Measurements from ENCODE around the gene GANAB. TPM values are rescaled to one million over a fixed set of nuclear protein-coding genes. Genes with fewer than 3 reads are reported as not detected.

The GANAB gene
- total and polyA plus RNA-seq, 2 of the 13 experiments (the other 11 are each of a cell fraction or from before 2014, with no cell fraction given) = 99.5 to 234 TPM

DNA sequence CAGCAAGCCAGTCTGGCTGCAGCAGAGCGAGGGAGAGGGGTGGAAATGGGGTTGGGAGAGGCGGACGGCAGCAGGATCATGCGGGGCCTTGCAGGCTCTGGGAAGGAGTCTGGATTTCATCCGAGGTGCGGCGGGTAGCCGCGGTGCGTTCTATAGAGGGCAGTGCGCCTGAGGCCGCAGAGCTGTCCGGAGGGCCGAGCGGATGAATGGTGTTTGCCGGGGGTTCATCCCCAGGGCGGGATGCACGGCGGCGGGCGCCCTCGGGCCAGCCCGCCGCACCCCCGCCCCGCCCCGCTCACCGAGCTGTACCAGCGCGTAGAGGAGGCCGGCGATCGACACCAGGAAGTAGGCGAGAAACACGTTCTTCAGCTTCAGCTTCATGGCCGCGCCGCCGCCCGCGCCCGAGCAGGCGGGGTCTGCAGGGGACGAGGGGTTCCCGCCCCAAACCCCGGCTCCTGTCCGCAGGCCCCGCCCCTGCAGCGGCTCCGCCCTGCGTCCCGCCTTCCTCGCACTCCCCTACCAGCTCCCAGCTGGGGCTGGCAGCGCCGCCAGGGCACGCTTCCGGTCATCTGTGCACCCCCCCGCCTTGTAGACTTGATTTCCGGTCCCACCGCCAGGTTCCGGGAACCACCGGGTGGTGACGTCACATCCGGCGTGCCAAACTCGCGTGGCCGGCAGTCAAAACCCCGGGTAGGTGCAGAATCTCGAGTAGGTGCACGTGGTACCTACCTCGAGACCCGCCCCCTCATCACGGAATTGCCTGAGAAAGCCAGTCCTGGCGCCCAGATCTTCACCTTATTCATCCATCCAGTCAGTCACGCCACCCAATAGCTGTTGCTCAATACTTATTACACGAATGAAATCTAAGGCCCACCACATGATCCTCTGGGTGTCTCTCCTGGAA lies 24.6 kb downstream of the GANAB start, which contains the start of gene B3GAT3 (continued):
- TF ChIP-seq, protein P1, sequence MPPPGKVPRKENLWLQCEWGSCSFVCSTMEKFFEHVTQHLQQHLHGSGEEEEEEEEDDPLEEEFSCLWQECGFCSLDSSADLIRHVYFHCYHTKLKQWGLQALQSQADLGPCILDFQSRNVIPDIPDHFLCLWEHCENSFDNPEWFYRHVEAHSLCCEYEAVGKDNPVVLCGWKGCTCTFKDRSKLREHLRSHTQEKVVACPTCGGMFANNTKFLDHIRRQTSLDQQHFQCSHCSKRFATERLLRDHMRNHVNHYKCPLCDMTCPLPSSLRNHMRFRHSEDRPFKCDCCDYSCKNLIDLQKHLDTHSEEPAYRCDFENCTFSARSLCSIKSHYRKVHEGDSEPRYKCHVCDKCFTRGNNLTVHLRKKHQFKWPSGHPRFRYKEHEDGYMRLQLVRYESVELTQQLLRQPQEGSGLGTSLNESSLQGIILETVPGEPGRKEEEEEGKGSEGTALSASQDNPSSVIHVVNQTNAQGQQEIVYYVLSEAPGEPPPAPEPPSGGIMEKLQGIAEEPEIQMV (CRISPR knock-in tag; IDR thresholded peaks at IDR 0.05; ENCODE audit: low read depth) = no peak
- TF ChIP-seq NPAS2 (CRISPR knock-in tag; IDR thresholded peaks at IDR 0.05; ENCODE audit: borderline replicate concordance) (no peak), HMGA1 (CRISPR knock-in tag; conservative IDR thresholded peaks at IDR 0.05) (no peak), PHF20 (CRISPR knock-in tag; IDR thresholded peaks at IDR 0.05) (peak; percentile 92), RCOR2 (CRISPR knock-in tag; IDR thresholded peaks at IDR 0.05) (peak; percentile 60; the same call in 1 of the 2 replicates), RXRB (CRISPR knock-in tag; IDR thresholded peaks at IDR 0.05; ENCODE audit: borderline replicate concordance) (peak; percentile 57; the same call in 1 of the 2 replicates), ZNF567 (CRISPR knock-in tag; IDR thresholded peaks at IDR 0.05; ENCODE audit: borderline replicate concordance) (no peak), NFKB2 (CRISPR knock-in tag; IDR thresholded peaks at IDR 0.05; ENCODE audit: borderline replicate concordance) (peak; percentile 84; the same call in 1 of the 2 replicates), MAZ (IDR thresholded peaks at IDR 0.05; ENCODE audit: borderline replicate concordance, low read depth, low read length) (peak; percentile 88; the same call in 1 of the 2 replicates), MAZ (CRISPR knock-in tag; IDR thresholded peaks at IDR 0.05; ENCODE audit: low read depth) (peak; percentile 92), IRF2 (CRISPR knock-in tag; IDR thresholded peaks at IDR 0.05) (peak; percentile 85; the same call in 1 of the 2 replicates), THYN1 (CRISPR knock-in tag; IDR thresholded peaks at IDR 0.05; ENCODE audit: borderline replicate concordance, low read depth) (no peak), ZNF256 (CRISPR knock-in tag; conservative IDR thresholded peaks at IDR 0.05) (peak; percentile 79; the same call in 1 of the 2 replicates), PRPF4 (IDR thresholded peaks at IDR 0.05; ENCODE audit: low read depth, low read length, poor library complexity, severe bottlenecking) (no peak), BCL6 (CRISPR knock-in tag; IDR thresholded peaks at IDR 0.05) (peak; percentile 36; the same call in 1 of the 2 replicates), ZKSCAN8 (CRISPR knock-in tag; IDR thresholded peaks at IDR 0.05; ENCODE audit: borderline replicate concordance) (no peak; the same call in 1 of the 2 replicates)
- TF ChIP-seq, protein P2, sequence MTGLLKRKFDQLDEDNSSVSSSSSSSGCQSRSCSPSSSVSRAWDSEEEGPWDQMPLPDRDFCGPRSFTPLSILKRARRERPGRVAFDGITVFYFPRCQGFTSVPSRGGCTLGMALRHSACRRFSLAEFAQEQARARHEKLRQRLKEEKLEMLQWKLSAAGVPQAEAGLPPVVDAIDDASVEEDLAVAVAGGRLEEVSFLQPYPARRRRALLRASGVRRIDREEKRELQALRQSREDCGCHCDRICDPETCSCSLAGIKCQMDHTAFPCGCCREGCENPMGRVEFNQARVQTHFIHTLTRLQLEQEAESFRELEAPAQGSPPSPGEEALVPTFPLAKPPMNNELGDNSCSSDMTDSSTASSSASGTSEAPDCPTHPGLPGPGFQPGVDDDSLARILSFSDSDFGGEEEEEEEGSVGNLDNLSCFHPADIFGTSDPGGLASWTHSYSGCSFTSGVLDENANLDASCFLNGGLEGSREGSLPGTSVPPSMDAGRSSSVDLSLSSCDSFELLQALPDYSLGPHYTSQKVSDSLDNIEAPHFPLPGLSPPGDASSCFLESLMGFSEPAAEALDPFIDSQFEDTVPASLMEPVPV (CRISPR knock-in tag; IDR thresholded peaks at IDR 0.05) = peak; percentile 75; the same call in 1 of the 2 replicates
- TF ChIP-seq, protein P3, sequence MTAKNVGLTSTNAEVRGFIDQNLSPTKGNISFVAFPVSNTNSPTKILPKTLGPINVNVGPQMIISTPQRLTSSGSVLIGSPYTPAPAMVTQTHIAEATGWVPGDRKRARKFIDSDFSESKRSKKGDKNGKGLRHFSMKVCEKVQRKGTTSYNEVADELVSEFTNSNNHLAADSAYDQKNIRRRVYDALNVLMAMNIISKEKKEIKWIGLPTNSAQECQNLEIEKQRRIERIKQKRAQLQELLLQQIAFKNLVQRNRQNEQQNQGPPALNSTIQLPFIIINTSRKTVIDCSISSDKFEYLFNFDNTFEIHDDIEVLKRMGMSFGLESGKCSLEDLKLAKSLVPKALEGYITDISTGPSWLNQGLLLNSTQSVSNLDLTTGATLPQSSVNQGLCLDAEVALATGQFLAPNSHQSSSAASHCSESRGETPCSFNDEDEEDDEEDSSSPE (CRISPR knock-in tag; IDR thresholded peaks at IDR 0.05) = peak; percentile 95
- TF ChIP-seq, protein P4, sequence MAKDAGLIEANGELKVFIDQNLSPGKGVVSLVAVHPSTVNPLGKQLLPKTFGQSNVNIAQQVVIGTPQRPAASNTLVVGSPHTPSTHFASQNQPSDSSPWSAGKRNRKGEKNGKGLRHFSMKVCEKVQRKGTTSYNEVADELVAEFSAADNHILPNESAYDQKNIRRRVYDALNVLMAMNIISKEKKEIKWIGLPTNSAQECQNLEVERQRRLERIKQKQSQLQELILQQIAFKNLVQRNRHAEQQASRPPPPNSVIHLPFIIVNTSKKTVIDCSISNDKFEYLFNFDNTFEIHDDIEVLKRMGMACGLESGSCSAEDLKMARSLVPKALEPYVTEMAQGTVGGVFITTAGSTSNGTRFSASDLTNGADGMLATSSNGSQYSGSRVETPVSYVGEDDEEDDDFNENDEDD (CRISPR knock-in tag; IDR thresholded peaks at IDR 0.05; ENCODE audit: borderline replicate concordance) = peak; percentile 98
- TF ChIP-seq, protein P5, sequence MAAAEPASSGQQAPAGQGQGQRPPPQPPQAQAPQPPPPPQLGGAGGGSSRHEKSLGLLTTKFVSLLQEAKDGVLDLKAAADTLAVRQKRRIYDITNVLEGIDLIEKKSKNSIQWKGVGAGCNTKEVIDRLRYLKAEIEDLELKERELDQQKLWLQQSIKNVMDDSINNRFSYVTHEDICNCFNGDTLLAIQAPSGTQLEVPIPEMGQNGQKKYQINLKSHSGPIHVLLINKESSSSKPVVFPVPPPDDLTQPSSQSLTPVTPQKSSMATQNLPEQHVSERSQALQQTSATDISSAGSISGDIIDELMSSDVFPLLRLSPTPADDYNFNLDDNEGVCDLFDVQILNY (CRISPR knock-in tag; conservative IDR thresholded peaks at IDR 0.05) = peak; percentile 79
